Hepatic stellate cell (primary cell): ENCODE results near the gene SYT11.
A peak's percentile ranks its signal among the peaks of the same experiment; 100 is the strongest.
"Not testable (repeated sequence)": the region's sequence is repeated elsewhere in the genome, so short reads cannot be mapped to it uniquely, and the experiment has no call there.

Source experiments
- DNase-seq: peaks from one replicate; pipeline ENCODE4 v3.0.0; 2011; ENCODE audit warnings: low spot score

Gene SYT11

DNA sequence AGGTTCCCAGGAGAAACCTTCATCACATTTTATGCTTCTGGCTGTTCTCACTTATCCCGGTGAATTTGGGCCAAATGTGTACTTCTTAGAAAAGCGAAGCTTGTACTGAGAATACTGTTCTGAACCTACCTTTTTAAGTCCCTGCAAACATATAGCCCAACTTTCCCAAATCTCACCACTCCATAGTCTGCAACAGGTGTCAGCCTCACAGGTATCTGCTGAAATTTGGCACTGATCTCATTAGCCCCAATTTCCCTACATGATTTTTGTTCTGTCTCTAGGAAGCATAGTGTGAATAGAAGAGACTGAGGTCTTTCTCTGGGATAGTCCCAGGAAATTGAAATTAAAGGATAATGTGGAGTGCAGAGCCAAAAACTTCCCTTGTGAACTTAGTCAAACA is 40.3 kb downstream of the SYT11 start:
- no peak for DNase-seq

DNA sequence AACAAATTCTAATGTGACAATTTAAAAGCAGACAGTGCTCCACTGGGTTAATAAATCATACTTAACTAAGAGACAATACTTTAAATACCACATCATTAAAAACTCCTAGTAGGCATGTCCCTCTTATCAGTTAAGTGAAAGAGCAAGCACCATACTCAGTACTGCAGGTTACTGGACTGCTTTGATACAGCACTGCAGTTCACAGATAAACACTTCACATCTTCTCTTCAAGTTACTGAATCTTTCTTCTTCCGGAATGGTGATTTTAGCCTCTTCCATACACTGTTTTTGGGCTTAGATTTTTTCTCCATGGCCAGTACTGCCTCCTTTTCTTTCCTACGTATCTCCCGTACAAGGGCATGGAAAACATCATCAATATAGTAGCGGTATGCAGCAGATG is 40.8 kb downstream of the SYT11 start:
- DNase-seq, result no peak

DNA sequence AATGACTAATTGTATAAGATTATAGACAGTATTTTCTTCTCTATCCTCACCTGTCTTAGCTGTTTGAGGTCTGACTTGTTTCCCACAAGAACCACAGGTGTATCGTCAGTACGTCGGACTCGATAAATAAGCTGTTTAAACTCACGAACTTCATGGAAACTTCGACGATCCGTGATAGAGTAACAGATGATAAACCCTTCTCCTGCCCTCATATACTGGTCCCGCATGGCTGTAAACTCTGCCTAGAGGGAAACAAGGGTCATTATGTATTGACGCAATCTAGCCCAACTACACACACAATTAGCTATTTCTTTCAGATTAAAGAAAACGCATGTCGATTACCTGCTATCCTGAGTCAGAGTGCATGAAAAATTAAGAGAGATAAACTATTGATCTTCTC is 44.9 kb downstream of the SYT11 start:
- DNase-seq, result no peak

DNA sequence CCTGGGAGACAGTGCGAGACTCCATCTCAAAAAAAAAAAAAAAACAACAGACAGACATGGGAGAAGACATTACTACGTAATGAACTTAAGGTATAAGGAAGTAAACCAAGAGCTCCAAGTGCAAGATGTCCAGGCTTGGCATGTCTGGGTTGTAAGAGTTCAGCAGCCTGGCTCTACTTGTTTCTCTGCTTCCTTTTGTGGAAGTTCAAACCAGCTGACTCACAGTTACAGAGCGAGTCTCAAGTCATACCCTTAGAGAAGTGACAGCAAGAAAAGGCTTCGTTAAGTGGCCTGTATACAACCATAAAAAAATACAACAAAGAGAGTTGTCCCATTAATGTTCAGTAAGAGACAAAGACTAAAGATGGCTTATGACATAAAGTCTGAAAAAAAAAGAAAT is 50.5 kb downstream of the SYT11 start:
- no peak for DNase-seq

DNA sequence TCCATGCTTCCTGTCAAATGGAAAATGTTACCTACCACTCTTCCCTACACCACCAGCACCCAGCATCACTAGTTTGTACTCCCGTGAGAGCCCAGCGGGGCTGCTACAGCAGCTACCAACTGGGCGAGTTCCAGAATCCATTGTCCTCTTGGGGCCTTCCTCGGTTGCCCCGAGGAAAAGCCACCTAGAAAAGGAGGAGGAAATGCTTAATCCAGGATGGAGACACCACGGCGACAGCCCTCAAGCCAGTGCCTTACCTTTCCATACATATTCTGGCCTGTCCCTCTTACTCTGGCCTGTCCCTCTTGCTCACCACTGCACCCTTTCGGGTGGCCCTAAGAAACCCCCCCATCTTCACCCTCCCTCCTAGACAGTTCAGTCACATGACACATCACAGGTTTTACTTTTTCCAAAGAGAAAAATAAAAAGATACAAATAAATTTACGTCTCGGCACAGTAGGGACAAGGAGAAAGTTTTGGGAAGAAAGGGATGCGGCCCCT is 51.3 kb downstream of the SYT11 start:
- no peak for DNase-seq

DNA sequence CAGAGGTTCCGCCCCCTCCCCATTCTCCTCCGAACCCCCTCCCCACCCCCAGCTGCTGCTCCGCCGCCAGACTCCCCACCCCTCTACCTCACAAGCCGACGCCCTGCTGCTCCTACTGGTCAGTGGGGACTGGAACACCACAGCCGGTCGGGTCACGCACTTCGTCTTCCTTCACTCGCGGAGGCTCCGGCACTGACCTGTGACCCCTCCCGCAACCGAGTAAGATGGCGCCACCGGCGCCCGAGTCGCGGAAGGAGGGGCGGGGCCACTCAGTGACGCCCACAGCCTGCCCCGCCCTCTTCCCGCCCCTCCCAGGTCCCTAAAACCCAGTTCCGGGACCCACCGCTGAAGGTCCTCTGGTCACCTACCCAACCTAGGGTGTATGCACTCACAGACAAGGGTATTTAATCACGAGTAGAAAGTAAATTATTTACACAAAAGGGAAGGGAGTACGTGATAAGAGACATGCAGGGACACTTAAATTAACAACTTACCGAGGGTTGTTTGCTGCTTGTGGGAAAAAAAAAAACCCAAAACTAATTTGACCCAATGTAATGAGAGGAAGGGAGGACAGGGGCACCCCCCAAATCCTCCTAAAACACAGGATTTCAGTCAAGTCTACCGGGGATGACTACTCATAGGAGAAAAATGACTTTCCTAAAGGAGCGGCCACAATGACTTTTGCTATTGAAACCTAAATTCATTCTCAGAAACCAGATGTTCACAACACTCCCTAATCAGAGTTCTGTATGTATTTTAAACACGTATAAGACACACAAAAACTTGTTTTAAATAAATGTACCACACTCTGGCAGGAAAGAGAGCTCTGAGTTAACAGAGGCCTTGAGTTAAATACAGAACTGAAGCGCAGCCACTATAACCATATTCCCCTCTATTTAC is 52.0 kb downstream of the SYT11 start, which contains the start of gene RIT1:
Gene RIT1, minus strand, starts transcription at position 194 of the 900 bp plus-strand sequence. CDS start 588 bp downstream, outside the sequence.
- DNase-seq, result peak; percentile 82

DNA sequence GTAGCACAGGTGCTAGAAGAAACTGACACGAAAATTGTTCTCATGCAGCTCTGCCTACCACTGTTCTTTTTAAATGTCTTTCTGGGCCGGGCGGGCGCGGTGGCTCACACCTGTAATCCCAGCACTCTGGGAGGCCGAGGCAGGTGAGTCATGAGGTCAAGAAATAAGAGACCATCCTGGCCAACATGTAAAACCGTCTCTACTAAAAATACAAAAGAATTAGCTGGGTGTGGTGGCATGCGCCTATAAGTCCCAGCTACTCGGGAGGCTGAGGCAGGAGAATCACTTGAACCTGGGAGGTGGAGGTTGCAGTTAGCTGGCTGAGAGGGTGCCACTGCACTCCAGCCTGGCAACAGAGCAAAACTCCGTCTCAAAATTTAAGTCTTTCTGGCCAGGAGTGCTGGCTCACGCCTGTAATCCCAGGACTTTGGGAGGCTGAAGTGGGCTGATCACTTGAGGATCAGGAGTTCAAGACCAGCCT is 52.7 kb downstream of the SYT11 start:
- no peak for DNase-seq

DNA sequence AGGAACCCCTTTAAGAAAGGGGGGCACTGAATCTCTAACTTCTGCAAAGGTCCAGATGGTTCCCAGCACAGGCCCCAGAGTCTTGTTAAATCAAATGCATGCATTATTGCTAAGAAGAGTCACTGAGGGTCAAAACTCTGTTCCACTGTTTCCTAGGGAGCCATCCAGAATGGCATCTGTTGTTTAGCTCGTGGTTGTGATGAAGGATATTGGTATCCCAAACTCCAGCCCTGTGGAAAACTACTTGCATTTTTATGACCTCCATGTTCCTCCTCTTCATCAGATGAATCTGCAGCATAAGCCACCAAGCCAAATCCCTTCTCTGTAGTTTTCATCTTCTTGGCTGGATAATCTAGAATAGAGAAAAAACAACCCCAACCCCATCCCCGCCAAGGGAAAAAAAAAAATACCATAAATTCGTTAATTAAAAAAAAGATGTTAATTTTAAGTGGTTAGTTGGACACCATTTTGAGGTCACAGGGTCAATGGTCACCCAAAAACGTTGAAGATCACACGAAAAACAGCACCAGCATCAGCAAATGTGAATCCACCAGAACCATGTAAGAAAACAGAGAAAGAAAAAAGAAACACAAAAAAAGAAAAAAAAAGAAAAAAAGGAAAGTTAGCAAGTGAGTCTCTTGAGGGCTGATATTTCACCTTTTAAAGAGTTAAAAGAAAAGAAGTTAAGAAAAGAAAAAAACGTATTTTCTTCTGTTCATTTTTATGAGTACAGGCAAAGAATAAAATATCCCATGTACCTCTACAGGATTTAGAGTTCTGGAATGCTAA is 54.8 kb downstream of the SYT11 start:
- no peak for DNase-seq

DNA sequence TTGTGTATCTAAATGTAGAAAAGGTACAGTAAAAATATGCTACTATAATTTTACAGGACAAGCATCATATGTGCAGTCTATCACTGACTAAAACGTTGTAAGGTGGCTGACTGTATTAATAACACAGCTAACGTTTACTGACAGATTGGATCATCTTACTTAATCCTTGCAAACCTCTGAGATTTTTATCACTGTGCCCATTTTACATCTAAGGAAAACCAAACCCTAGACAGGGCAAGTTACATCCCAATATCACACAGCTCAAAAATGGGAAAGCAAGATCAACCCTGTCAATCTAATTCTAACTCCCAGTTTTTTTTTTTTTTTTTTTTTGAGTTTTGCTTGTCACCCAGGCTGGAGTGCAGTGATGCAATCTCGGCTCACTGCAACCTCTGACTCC is 59.3 kb downstream of the SYT11 start:
- DNase-seq, result no peak

DNA sequence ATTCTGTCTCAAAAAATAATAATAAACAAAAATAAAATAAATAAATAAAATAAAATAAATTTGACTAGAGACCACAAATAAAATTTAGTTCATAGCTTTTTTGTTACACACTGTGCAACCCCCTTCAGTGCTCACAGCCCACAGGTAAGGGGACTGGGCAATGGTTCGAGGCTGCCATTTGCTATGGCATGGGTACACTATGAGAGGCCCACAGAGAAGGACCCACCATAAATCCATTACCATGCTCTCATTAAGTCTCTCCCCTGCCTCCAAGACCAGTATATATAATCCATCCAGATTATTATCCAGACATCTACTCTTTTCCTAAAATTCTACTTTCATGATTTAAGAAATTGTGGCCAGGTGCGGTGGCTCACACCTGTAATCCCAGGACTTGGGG is 60.4 kb downstream of the SYT11 start:
- no peak for DNase-seq

DNA sequence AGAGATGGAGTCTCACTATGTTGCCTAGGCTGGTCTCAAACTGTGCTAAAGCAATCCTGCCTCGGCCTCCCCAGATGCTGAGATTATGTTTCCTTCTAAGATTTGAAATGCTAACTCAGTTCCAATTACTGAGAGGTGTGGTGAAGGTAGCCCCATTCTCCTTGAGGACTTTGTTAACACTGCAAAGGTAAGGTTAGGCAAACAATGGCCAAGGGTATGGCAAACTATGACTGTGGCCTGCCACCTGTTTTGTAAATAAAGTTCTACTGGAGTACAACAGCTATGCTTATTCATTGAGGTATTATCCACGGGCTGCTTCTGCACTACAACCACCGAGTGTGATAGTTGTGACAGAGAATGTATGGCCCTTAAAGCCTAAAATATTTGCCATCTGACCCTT is 61.4 kb downstream of the SYT11 start:
- no peak for DNase-seq

DNA sequence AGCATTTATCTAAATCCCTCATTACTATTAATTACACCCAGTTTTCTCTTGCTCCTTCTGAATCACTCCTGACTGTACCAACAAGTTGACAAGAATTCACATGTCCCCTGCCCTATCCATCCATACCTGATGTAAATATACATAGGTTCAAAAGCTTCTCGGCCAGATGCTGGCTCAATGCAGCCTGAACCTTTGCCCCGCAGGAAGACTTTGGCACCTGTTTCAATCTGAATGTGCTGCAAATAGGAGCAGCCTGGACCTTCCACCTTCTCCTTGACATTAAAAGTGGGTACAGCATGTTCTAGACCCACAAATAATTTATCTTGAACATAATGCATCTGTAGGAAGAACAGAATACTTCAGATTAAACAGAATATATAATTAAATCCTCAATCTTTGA is 66.1 kb downstream of the SYT11 start:
- DNase-seq, result no peak

DNA sequence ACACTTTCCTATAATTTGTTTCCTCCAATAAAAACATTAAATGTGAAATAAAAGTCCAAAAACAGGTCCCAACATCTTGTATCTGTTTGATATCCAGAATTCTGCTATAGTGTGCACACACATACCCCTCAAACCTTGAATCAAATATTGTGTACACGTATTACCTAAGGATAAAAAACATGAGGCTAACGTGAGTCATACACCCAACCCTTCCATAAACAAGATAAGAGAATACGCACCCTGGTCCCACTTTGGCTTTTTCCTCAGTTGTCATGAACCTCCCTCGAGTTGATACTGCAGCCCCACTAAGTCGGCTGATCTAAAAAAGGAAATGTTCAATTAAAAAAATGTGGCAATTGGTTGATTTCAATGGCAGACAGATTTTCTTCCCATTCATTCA is 69.7 kb downstream of the SYT11 start:
- no peak for DNase-seq

DNA sequence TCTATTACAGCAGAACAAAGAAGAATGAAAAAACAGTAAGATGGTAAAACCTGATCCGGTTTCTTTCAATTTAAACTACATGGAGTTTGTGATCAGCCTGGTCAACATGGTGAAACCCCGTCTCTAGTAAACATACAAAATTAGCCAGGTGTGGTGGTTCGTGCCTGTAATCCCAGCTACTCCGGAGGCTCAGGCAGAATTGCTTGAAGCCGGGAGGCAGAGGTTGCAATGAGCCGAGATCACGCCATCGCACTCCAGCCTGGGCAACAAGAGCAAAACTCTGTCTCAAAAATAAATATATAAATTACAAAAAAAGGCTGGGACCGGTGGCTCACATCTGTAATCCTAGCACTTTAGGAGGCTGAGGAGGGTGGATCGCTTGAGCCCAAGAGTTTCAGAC is 71.4 kb downstream of the SYT11 start:
- DNase-seq, result not testable (repeated sequence)

DNA sequence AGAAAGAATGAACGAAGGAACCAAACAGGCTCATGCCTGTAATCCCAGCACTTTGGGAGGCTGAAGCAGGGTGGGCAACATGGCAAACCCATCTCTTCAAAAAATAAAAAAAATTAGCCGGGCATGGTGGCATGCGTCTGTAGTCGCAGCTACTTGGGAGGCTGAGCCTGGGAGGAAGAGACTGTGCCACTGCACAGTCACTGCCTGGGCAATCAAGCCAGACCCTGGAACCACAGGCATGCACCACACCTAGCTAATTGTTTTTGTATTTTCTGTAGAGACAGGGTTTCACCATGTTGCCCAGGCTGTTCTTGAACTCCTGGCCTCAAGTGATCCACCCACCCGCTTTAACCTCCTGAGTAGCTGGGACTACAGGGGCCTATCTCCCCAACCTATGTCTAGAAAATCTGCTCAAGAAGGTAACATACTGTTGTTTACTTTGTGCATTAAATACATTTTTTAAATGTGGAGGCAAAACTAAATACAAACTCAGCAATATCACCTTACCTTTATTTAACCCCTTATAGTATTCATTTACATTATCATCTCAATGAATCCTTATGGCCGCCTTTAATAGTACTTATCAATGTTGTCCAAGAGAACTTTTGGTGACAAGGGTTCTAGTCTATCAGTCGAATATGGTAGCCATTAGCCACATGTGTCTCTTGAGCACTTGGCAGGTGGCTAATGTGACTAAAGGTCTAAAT is 72.1 kb downstream of the SYT11 start:
- no peak for DNase-seq

DNA sequence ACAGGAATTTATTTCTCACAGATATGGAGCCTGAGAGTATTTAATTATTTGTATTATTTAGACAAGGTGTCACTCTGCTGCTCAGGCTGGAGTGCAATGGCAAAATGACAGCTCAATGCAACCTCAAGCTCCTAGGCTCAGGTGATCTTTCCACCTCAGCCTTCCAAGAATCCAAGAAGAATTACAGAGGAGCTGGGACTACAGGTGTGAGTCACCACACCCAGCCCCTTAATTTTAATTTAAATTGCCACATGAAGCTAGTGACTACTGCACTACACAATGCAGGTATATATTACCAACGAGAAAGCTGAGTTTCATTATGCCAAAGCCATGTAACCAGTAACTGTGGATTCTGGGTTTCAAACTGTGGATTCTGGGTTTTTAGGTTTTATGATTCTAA is 72.7 kb downstream of the SYT11 start:
- no peak for DNase-seq

DNA sequence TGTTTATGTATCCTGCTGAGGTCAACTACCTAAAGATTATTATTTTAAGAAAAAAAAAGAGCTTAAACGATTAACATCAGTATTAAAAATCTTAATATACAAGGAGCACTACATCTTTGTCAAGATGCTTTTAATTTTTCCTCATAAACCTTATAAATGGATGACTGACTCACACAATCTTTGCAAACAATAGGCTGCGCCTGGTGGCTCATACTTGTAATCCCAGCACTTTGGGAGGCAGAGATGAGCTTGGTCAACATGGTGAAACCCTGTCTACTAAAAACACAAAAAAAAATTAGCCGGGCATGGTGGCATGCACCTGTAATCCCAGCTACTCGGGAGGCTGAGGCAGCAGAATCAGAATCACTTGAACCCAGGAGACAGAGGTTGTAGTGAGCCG is 73.1 kb downstream of the SYT11 start:
- no peak for DNase-seq

DNA sequence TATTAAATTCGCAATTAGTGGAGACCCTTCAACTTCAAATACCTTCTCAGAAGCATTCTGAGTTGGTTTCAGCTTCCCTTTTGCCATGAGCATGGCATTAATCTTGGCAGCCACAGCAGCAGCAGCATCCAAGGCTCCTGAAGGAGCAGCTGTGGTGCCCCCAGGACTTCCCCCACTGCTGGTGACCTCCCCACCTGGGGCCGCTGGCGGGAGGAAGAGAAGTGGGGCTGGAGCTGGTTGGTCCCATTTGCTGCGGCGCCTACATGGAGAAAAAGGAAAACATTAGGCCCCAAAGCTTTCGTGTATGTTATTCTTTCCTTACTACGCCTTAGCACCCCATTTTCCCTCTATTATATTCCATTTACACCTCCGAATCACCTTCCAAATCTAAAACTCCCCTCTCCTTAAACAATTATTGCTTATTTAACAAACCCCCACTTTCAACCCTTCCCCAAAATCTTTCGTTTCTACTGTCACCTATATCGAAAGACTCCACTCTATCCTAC is 74.3 kb downstream of the SYT11 start:
- no peak for DNase-seq

DNA sequence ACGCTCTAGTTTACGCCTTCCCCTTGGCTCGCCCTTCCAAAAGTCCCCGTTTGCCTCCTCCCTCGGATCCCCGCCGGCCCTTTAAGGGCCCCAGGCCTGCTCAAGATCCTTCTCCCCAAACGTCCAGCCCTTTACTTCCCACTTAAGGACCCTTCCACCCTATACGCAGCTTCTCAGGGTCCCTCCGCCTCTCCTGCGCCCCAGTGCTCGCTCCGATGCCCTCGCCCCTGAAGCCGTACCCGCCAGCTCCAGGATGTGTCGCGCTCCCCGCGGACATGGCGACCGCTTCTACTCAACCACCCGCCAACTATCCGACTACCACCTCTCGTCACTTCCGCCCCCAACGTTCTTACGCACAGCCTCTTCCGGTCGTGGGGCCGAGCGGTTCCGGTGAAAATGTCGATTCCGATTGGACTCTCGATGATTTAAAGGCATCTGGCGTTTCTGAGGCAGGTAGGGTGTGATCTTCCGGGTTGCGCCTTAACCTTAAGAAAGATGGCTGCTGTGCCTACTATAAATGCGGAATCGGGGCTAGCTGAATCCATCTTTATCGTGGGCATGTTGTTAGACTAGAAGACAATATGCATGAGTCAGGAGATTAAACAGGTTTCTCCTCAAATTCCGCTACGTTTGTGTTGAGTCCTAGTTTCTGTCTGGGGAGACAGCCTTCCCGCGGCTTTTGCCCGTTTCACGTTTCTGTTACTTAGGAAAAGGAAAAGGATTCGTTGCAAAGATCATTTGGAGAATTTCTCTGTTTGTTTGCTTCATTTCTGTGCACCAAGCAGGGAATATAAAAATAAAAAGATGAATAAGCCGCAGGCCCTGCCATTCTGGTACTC is 74.9 kb downstream of the SYT11 start, which contains the start of gene KHDC4:
Gene KHDC4, minus strand, starts transcription at position 317 of the 839 bp plus-strand sequence. Its CDS starts 40 bp downstream, at position 277.
- peak; percentile 94 for DNase-seq
